Keratinocyte (primary cell): Measurements from ENCODE around the gene MAPK1. TPM values are rescaled to one million over a fixed set of nuclear protein-coding genes. Genes with fewer than 3 reads are reported as not detected.

Experiments
- DNase-seq: peaks from one replicate; pipeline ENCODE4 v3.0.0-alpha.2; 2011; ENCODE audit warnings: low read depth, missing footprints, low spot score
- FAIRE-seq: peaks from 2 replicates; lab custom pipeline; 2011; peaks lifted over from hg19 to GRCh38; lab: Jason Lieb, UNC
- H2AFZ ChIP-seq: 2 replicates; pipeline ENCODE4 v1.6.0; 2012; ENCODE audit warnings: low read length, control low read depth, inconsistent platforms; ENCODE audit not compliant: control insufficient read depth
- H3K27ac ChIP-seq: 2 replicates; pipeline ENCODE4 v1.5.1; 2011; ENCODE audit warnings: low read length; ENCODE audit not compliant: control insufficient read depth, insufficient read depth
- H3K27me3 ChIP-seq: 3 replicates; pipeline ENCODE4 v1.6.0; 2011; ENCODE audit warnings: low read length; ENCODE audit not compliant: control insufficient read depth, insufficient read depth; ENCODE audit errors: extremely low read depth
- H3K36me3 ChIP-seq, 2 experiments: 2 replicates in 1 of 2; 3 replicates in 1 of 2; pipeline ENCODE4 v1.5.1; 2011; ENCODE audit warnings: low read length in 2 of 2, mild to moderate bottlenecking in 1 of 2; ENCODE audit not compliant: control insufficient read depth in 2 of 2, insufficient read depth in 2 of 2; ENCODE audit errors: extremely low read depth in 1 of 2
- H3K4me1 ChIP-seq: 3 replicates; pipeline ENCODE4 v1.5.1; 2011; ENCODE audit warnings: low read length; ENCODE audit not compliant: control insufficient read depth, insufficient read depth; ENCODE audit errors: extremely low read depth
- H3K4me2 ChIP-seq: 3 replicates; pipeline ENCODE4 v1.6.0; 2011; ENCODE audit warnings: low read depth, low read length; ENCODE audit not compliant: control insufficient read depth, insufficient read depth; ENCODE audit errors: extremely low read depth
- H3K4me3 ChIP-seq, 3 experiments: fragments of 200-600 bp in 1 of 3; sonication (generic) in 1 of 3; 2 replicates in 2 of 3; 3 replicates in 1 of 3; pipeline ENCODE4 v1.5.1; 2011 to 2016; ENCODE audit warnings: low read length in 3 of 3, mild to moderate bottlenecking in 3 of 3, control low read depth in 2 of 3, inconsistent platforms in 1 of 3, low read depth in 1 of 3, mixed read lengths in 1 of 3, mixed run types in 1 of 3, moderate library complexity in 1 of 3; ENCODE audit not compliant: control insufficient read depth in 2 of 3, insufficient read depth in 2 of 3; ENCODE audit errors: extremely low read depth in 1 of 3
- H3K79me2 ChIP-seq: 2 replicates; pipeline ENCODE4 v1.6.0; 2012; ENCODE audit warnings: low read length; ENCODE audit not compliant: control insufficient read depth, insufficient read depth
- H3K9ac ChIP-seq: 3 replicates; pipeline ENCODE4 v1.6.0; 2011; ENCODE audit warnings: low read length; ENCODE audit not compliant: control insufficient read depth, insufficient read depth; ENCODE audit errors: extremely low read depth
- H3K9me1 ChIP-seq: 3 replicates; pipeline ENCODE4 v1.6.0; 2011; ENCODE audit warnings: low read length; ENCODE audit not compliant: control insufficient read depth, insufficient read depth; ENCODE audit errors: extremely low read depth
- H3K9me3 ChIP-seq: 2 replicates; pipeline ENCODE4 v1.5.1; 2012; ENCODE audit warnings: low read depth, low read length; ENCODE audit not compliant: control insufficient read depth
- H4K20me1 ChIP-seq: 3 replicates; pipeline ENCODE4 v1.6.0; 2011; ENCODE audit warnings: low read length; ENCODE audit not compliant: control insufficient read depth, insufficient read depth; ENCODE audit errors: extremely low read depth
- EZH2 ChIP-seq: IDR thresholded peaks from one replicate; pipeline ENCODE4 v1.6.1; 2012; ENCODE audit warnings: inconsistent platforms, mild to moderate bottlenecking, low read length, moderate library complexity
- dilution Hi-C: fragments of 300-500 bp; cut with MboI; formaldehyde crosslinking; loops from one replicate; pipeline ENCODE4 v1.7.0; 2020; ENCODE audit warnings: low sequenced_read_pairs; ENCODE audit not compliant: extremely low pct_ligation_motif_present
- polyA plus RNA-seq, 5 experiments: library from polyadenylated mRNA; depleted of rRNA in 3 of 5; stranded (reverse) in 3 of 5; stranded (forward) in 1 of 5; unstranded in 1 of 5; fragments of >200 nt; gene quantifications; 1 replicate in 1 of 5; 2 replicates in 3 of 5; 3 replicates in 1 of 5; pipeline versions ENCODE4 v1.2.1 to v1.2.3, GENCODE V29; 2011 to 2012; ENCODE audit warnings: missing spikeins in 2 of 5, low read depth in 1 of 5, low replicate concordance in 1 of 5
- TF ChIP-seq, protein P1 (sequence below), 3 experiments: IDR thresholded peaks in 1 of 3; conservative IDR thresholded peaks in 1 of 3; optimal IDR thresholded peaks in 1 of 3; 2 replicates in 2 of 3; 3 replicates in 1 of 3; pipeline versions ENCODE3 to v1.5.1; 2011; ENCODE audit warnings: low read length in 3 of 3, mild to moderate bottlenecking in 3 of 3, moderate library complexity in 2 of 3, control low read depth in 1 of 3, inconsistent platforms in 1 of 3; ENCODE audit not compliant: insufficient read depth in 2 of 3; ENCODE audit errors: extremely low read depth in 1 of 3

MAPK1 gene
- polyA plus RNA-seq, 1 donor (not counting 4 experiments of a cell fraction or from before 2014, with no cell fraction given): 136 TPM

DNA sequence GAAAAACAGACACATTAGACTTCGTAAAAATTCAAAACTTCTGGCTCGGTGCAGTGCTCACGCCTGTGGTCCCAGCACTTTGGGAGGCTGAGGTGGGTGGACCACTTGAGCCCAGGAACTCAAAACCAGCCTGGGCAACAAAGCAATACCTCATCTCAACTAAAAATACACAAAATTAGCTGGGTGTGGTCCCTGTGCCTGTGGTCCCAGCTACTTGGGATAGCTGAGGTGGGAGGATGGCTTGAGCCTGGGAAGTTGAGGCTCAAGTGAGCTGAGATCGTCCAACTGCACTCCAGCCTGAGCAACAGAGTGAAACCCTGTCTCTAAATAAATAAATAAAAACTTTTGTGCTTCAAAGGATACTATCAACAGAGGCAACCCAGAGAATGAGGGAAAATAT is 155.6 kb downstream of the MAPK1 start:
- dilution Hi-C loops: no loop called here

DNA sequence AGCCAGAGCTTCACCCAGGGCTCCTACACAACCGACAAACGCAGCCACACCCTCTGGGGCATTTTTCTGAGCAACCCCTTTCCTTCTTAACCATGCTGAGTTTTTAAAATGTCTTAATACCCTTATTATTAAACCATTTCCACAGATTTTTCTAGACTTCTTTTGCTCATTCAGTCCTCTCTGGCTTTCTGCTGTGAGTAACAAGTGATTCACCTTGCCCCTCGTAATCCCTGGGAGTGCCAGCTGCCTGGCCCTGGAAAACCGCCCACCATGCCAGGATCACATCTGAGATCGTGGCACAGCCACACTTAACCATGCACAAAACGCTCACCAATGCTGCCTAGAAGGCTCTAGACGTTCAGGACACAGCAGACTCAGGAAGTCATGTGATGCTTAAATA is 157.3 kb downstream of the MAPK1 start:
- H2AFZ ChIP-seq: no peak overlapping the region
- DNase-seq (no peak), FAIRE-seq (peak; percentile 9)
- H3K9ac ChIP-seq: no peak overlapping the region
- H3K27ac ChIP-seq: no peak overlapping the region
- no peak overlapping the region for H3K4me3 ChIP-seq
- no peaks in the 10 kb centered on the region for H3K9me1 ChIP-seq
- H3K4me1 ChIP-seq: peaks cover 32% of the 10 kb centered on the region
- H4K20me1 ChIP-seq: no peaks in the 10 kb centered on the region
- no peak overlapping the region for H3K4me2 ChIP-seq
- H3K36me3 ChIP-seq: no peaks in the 10 kb centered on the region
- TF ChIP-seq, protein P1, sequence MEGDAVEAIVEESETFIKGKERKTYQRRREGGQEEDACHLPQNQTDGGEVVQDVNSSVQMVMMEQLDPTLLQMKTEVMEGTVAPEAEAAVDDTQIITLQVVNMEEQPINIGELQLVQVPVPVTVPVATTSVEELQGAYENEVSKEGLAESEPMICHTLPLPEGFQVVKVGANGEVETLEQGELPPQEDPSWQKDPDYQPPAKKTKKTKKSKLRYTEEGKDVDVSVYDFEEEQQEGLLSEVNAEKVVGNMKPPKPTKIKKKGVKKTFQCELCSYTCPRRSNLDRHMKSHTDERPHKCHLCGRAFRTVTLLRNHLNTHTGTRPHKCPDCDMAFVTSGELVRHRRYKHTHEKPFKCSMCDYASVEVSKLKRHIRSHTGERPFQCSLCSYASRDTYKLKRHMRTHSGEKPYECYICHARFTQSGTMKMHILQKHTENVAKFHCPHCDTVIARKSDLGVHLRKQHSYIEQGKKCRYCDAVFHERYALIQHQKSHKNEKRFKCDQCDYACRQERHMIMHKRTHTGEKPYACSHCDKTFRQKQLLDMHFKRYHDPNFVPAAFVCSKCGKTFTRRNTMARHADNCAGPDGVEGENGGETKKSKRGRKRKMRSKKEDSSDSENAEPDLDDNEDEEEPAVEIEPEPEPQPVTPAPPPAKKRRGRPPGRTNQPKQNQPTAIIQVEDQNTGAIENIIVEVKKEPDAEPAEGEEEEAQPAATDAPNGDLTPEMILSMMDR (optimal IDR thresholded peaks at IDR 0.05 in 1 of 3, IDR thresholded peaks at IDR 0.05 in 1 of 3, conservative IDR thresholded peaks at IDR 0.05 in 1 of 3; ENCODE audit: extremely low read depth in 1 of 3, insufficient read depth in 2 of 3, low read length in 3 of 3): no peak
- H3K79me2 ChIP-seq: no peaks in the 10 kb centered on the region
- H3K27me3 ChIP-seq: no peaks in the 10 kb centered on the region
- dilution Hi-C loops: no loop called here
- no peaks in the 10 kb centered on the region for H3K9me3 ChIP-seq

More for the DNA sequence above, 155.6 kb downstream of the MAPK1 start:
- no peaks in the 10 kb centered on the region for H3K27me3 ChIP-seq
- no peak overlapping the region for H2AFZ ChIP-seq
- no peak overlapping the region for H3K27ac ChIP-seq
- DNase-seq (no peak), FAIRE-seq (no peak)
- no peaks in the 10 kb centered on the region for H3K36me3 ChIP-seq
- H3K9me1 ChIP-seq: no peaks in the 10 kb centered on the region
- H3K9ac ChIP-seq: no peak overlapping the region
- peaks cover 32% of the 10 kb centered on the region for H3K4me1 ChIP-seq
- H3K79me2 ChIP-seq: no peaks in the 10 kb centered on the region
- TF ChIP-seq EZH2: no peak
- TF ChIP-seq, protein P1 (optimal IDR thresholded peaks at IDR 0.05 in 1 of 3, IDR thresholded peaks at IDR 0.05 in 1 of 3, conservative IDR thresholded peaks at IDR 0.05 in 1 of 3; ENCODE audit: extremely low read depth in 1 of 3, insufficient read depth in 2 of 3, low read length in 3 of 3): no peak
- H3K4me3 ChIP-seq: no peak overlapping the region
- no peaks in the 10 kb centered on the region for H4K20me1 ChIP-seq
- no peak overlapping the region for H3K4me2 ChIP-seq
- H3K9me3 ChIP-seq: no peaks in the 10 kb centered on the region
